GM23338 (cell line): Measurements from ENCODE around the gene EEF1E1. TPM values are rescaled to one million over a fixed set of nuclear protein-coding genes. Genes with fewer than 3 reads are reported as not detected.

ENCODE experiments used
- ATAC-seq: fragments of 200-7000 bp; cut with Tn5 transposase; 3 replicates; pipeline ENCODE4 v1.9.1; 2020
- DNase-seq: peaks from one replicate; pipeline ENCODE4 v3.0.0-alpha.2; 2015; ENCODE audit warnings: low spot score
- H2AFZ ChIP-seq: fragments of 200-600 bp; sonication (generic); 2 replicates; pipeline ENCODE4 v1.8.0; 2016; ENCODE audit warnings: antibody characterized with exemption, mild to moderate bottlenecking, moderate library complexity
- H3F3A ChIP-seq: fragments of 200-600 bp; sonication (generic); replicated peaks from 2 replicates; pipeline ENCODE4 v1.8.0; 2017; ENCODE audit warnings: antibody characterized with exemption, mixed run types, low read depth
- H3K27ac ChIP-seq: fragments of 200-600 bp; sonication (generic); 2 replicates; pipeline ENCODE4 v1.6.1; 2016; ENCODE audit warnings: low read depth
- H3K27me3 ChIP-seq: fragments of 200-600 bp; sonication (generic); 2 replicates; pipeline ENCODE4 v1.8.0; 2016; ENCODE audit warnings: mild to moderate bottlenecking, mixed run types, moderate library complexity; ENCODE audit not compliant: insufficient read depth
- H3K36me3 ChIP-seq: fragments of 200-600 bp; sonication (generic); 2 replicates; pipeline ENCODE4 v1.8.0; 2016; ENCODE audit warnings: mild to moderate bottlenecking; ENCODE audit not compliant: insufficient read depth
- H3K4me1 ChIP-seq: fragments of 200-600 bp; sonication (generic); 2 replicates; pipeline ENCODE4 v1.8.0; 2016; ENCODE audit warnings: mild to moderate bottlenecking, moderate library complexity; ENCODE audit not compliant: insufficient read depth
- H3K4me2 ChIP-seq: fragments of 200-600 bp; sonication (generic); 2 replicates; pipeline ENCODE4 v1.7.1; 2017; ENCODE audit warnings: mixed run types
- H3K4me3 ChIP-seq: fragments of 200-600 bp; sonication (generic); 2 replicates; pipeline ENCODE4 v1.6.1; 2016; ENCODE audit warnings: mixed run types
- H3K79me2 ChIP-seq: fragments of 200-600 bp; sonication (generic); replicated peaks from 2 replicates; pipeline ENCODE4 v1.8.0; 2017; ENCODE audit warnings: mild to moderate bottlenecking; ENCODE audit not compliant: insufficient read depth
- H3K9me2 ChIP-seq: fragments of 200-600 bp; sonication (generic); 2 replicates; pipeline ENCODE4 v1.8.0; 2017; ENCODE audit not compliant: insufficient read depth
- H4K20me1 ChIP-seq: fragments of 200-600 bp; sonication (generic); replicated peaks from 2 replicates; pipeline ENCODE4 v1.8.0; 2017; ENCODE audit warnings: mild to moderate bottlenecking; ENCODE audit not compliant: insufficient read depth
- H3K27ac Mint-ChIP-seq: 2 replicates; pipeline ENCODE4 v1.8.0; 2020; ENCODE audit warnings: inconsistent platforms, mild to moderate bottlenecking, moderate library complexity, mixed read lengths
- H3K27me3 Mint-ChIP-seq: 3 replicates; pipeline ENCODE4 v1.8.0; 2022; ENCODE audit warnings: low read depth, mild to moderate bottlenecking, moderate library complexity, mixed read lengths, inconsistent platforms; ENCODE audit not compliant: insufficient read depth, poor library complexity
- H3K36me3 Mint-ChIP-seq: 3 replicates; pipeline ENCODE4 v1.8.0; 2021; ENCODE audit warnings: low read depth, mild to moderate bottlenecking, inconsistent platforms, moderate library complexity, mixed read lengths
- H3K4me1 Mint-ChIP-seq: 3 replicates; pipeline ENCODE4 v1.8.0; 2020; ENCODE audit warnings: mild to moderate bottlenecking, inconsistent platforms, mixed read lengths
- H3K4me3 Mint-ChIP-seq: 3 replicates; pipeline ENCODE4 v1.8.0; 2021; ENCODE audit warnings: moderate library complexity, mild to moderate bottlenecking, inconsistent platforms, mixed read lengths
- H3K9me3 Mint-ChIP-seq: 3 replicates; pipeline ENCODE4 v1.8.0; 2020; ENCODE audit warnings: moderate library complexity, mild to moderate bottlenecking, inconsistent platforms, mixed read lengths
- CREB1 ChIP-seq: fragments of 250-450 bp; sonication (Bioruptor Pico); IDR thresholded peaks from 2 replicates; pipeline ENCODE4 v1.5.0; 2020; ENCODE audit warnings: low read depth, mild to moderate bottlenecking, moderate library complexity
- EZH2 ChIP-seq: fragments of 200-600 bp; sonication (generic); IDR thresholded peaks from one replicate; pipeline ENCODE4 v1.8.0; 2017; ENCODE audit warnings: antibody characterized with exemption, mild to moderate bottlenecking, low read depth; ENCODE audit not compliant: unreplicated experiment
- EZH2phosphoT487 ChIP-seq: fragments of 200-600 bp; sonication (generic); IDR thresholded peaks from one replicate; pipeline ENCODE4 v1.8.1; 2018; ENCODE audit warnings: antibody characterized with exemption; ENCODE audit not compliant: unreplicated experiment
- JUNB ChIP-seq: IDR thresholded peaks from one replicate; pipeline ENCODE4 v1.6.1; 2016; ENCODE audit warnings: antibody characterized with exemption; ENCODE audit not compliant: unreplicated experiment
- NANOG ChIP-seq: IDR thresholded peaks from 2 replicates; pipeline ENCODE4 v1.6.1; 2016; ENCODE audit warnings: antibody characterized with exemption, borderline replicate concordance
- POLR2AphosphoS5 ChIP-seq: IDR thresholded peaks from 2 replicates; pipeline ENCODE4 v1.6.1; 2016; ENCODE audit warnings: antibody characterized with exemption, low read depth
- STAT1 ChIP-seq: IDR thresholded peaks from one replicate; pipeline ENCODE4 v1.6.1; 2016; ENCODE audit warnings: antibody characterized with exemption; ENCODE audit not compliant: unreplicated experiment
- ZNF114 ChIP-seq: fragments of 250-450 bp; sonication (Bioruptor Pico); IDR thresholded peaks from 2 replicates; pipeline ENCODE4 v1.5.0; 2020; ENCODE audit warnings: mild to moderate bottlenecking, moderate library complexity
- ZNF331 ChIP-seq: fragments of 250-450 bp; sonication (Bioruptor Pico); IDR thresholded peaks from 2 replicates; pipeline ENCODE4 v1.5.0; 2020; ENCODE audit warnings: low read depth, mild to moderate bottlenecking, moderate library complexity
- ZNF462 ChIP-seq: fragments of 250-450 bp; sonication (Bioruptor Pico); IDR thresholded peaks from 2 replicates; pipeline ENCODE4 v1.5.0; 2020; ENCODE audit warnings: mild to moderate bottlenecking, moderate library complexity
- polyA plus RNA-seq: library from polyadenylated mRNA; unstranded; fragments of >200 nt; fragmentation: Nextera tagmentation; extraction: Ambion mirVana; gene quantifications from 2 replicates; pipeline ENCODE4 v1.2.1, GENCODE V29; 2016
- total RNA-seq: library from RNA; depleted of rRNA; stranded (reverse); fragments of >200 nt; shearing (Covaris generic); gene quantifications from 2 replicates; pipeline ENCODE4 v1.2.3, GENCODE V29; 2014
- TF ChIP-seq, protein P1 (sequence below), 2 experiments: fragments of 200-600 bp in 1 of 2; sonication (generic) in 1 of 2; conservative IDR thresholded peaks; 2 replicates each; pipeline versions ENCODE4 v1.5.1 to v1.6.1; 2016 to 2017; ENCODE audit warnings: antibody characterized with exemption in 2 of 2, low read depth in 2 of 2, mild to moderate bottlenecking in 2 of 2, moderate library complexity in 1 of 2
- TF ChIP-seq, protein P2 (sequence below): IDR thresholded peaks from one replicate; pipeline ENCODE4 v1.6.1; 2018; ENCODE audit warnings: antibody characterized with exemption; ENCODE audit not compliant: unreplicated experiment
- TF ChIP-seq, protein P3 (sequence below): IDR thresholded peaks from 2 replicates; pipeline ENCODE4 v1.6.1; 2016; ENCODE audit warnings: antibody characterized with exemption

EEF1E1 gene
- total and polyA plus RNA-seq, 2 experiments from 2014 or later = 298 to 317 TPM

- peaks cover 22% of the 10 kb centered on the region for H3K36me3 Mint-ChIP-seq
- no peak for DNase-seq
- Histone ChIP-seq H3K27me3 (no peaks in the 10 kb centered on the region), H3K9me2 (no peaks in the 10 kb centered on the region), H3K79me2 (peaks cover 76% of the 10 kb centered on the region), H2AFZ (no peak overlapping the region), H3K4me2 (no peak overlapping the region), H3K4me1 (no peaks in the 10 kb centered on the region; the same call in 1 of the 2 replicates), H3F3A (no peaks in the 10 kb centered on the region), H3K4me3 (no peak overlapping the region), H4K20me1 (peaks cover 10% of the 10 kb centered on the region), H3K27ac (no peak overlapping the region), H3K36me3 (no peaks in the 10 kb centered on the region)
- ATAC-seq = no peak
- peaks cover 13% of the 10 kb centered on the region for H3K4me1 Mint-ChIP-seq
- H3K9me3 Mint-ChIP-seq = peaks cover 12% of the 10 kb centered on the region
- TF ChIP-seq POLR2AphosphoS5 (no peak), ZNF114 (CRISPR knock-in tag) (no peak), EZH2phosphoT487 (no peak), ZNF462 (CRISPR knock-in tag) (no peak), ZNF331 (CRISPR knock-in tag) (no peak), EZH2 (no peak), NANOG (no peak), STAT1 (no peak), JUNB (no peak), CREB1 (CRISPR knock-in tag) (no peak)
- TF ChIP-seq, protein P1, sequence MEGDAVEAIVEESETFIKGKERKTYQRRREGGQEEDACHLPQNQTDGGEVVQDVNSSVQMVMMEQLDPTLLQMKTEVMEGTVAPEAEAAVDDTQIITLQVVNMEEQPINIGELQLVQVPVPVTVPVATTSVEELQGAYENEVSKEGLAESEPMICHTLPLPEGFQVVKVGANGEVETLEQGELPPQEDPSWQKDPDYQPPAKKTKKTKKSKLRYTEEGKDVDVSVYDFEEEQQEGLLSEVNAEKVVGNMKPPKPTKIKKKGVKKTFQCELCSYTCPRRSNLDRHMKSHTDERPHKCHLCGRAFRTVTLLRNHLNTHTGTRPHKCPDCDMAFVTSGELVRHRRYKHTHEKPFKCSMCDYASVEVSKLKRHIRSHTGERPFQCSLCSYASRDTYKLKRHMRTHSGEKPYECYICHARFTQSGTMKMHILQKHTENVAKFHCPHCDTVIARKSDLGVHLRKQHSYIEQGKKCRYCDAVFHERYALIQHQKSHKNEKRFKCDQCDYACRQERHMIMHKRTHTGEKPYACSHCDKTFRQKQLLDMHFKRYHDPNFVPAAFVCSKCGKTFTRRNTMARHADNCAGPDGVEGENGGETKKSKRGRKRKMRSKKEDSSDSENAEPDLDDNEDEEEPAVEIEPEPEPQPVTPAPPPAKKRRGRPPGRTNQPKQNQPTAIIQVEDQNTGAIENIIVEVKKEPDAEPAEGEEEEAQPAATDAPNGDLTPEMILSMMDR (conservative IDR thresholded peaks at IDR 0.05; ENCODE audit: low read depth in 2 of 2) = no peak
- TF ChIP-seq, protein P2, sequence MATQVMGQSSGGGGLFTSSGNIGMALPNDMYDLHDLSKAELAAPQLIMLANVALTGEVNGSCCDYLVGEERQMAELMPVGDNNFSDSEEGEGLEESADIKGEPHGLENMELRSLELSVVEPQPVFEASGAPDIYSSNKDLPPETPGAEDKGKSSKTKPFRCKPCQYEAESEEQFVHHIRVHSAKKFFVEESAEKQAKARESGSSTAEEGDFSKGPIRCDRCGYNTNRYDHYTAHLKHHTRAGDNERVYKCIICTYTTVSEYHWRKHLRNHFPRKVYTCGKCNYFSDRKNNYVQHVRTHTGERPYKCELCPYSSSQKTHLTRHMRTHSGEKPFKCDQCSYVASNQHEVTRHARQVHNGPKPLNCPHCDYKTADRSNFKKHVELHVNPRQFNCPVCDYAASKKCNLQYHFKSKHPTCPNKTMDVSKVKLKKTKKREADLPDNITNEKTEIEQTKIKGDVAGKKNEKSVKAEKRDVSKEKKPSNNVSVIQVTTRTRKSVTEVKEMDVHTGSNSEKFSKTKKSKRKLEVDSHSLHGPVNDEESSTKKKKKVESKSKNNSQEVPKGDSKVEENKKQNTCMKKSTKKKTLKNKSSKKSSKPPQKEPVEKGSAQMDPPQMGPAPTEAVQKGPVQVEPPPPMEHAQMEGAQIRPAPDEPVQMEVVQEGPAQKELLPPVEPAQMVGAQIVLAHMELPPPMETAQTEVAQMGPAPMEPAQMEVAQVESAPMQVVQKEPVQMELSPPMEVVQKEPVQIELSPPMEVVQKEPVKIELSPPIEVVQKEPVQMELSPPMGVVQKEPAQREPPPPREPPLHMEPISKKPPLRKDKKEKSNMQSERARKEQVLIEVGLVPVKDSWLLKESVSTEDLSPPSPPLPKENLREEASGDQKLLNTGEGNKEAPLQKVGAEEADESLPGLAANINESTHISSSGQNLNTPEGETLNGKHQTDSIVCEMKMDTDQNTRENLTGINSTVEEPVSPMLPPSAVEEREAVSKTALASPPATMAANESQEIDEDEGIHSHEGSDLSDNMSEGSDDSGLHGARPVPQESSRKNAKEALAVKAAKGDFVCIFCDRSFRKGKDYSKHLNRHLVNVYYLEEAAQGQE = no peak
- TF ChIP-seq, protein P3, sequence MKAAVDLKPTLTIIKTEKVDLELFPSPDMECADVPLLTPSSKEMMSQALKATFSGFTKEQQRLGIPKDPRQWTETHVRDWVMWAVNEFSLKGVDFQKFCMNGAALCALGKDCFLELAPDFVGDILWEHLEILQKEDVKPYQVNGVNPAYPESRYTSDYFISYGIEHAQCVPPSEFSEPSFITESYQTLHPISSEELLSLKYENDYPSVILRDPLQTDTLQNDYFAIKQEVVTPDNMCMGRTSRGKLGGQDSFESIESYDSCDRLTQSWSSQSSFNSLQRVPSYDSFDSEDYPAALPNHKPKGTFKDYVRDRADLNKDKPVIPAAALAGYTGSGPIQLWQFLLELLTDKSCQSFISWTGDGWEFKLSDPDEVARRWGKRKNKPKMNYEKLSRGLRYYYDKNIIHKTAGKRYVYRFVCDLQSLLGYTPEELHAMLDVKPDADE = no peak
- H3K4me3 Mint-ChIP-seq = no peak overlapping the region
- H3K27ac Mint-ChIP-seq = no peak overlapping the region
- H3K27me3 Mint-ChIP-seq = no peaks in the 10 kb centered on the region
Measured at GRCh38 chr6:8030920-8031319, 71.4 kb downstream of the EEF1E1 start.
